NCI-H146 treated with DMSO at 0.1 percent for 48 hours (cell line): ENCODE measurements around the gene IGFL3.
"Not testable (repeated sequence)": the region's sequence is repeated elsewhere in the genome, so short reads cannot be mapped to it uniquely, and the experiment has no call there.

Source experiments
- DNase-seq: peaks from one replicate; lab custom pipeline; 2025; ENCODE audit not compliant: unreplicated experiment; lab: John Stamatoyannopoulos, UW

The IGFL3 gene

GRCh38 chr19:46124638-46125115, at the start of gene IGFL3:
IGFL3 (minus strand) TSS chr19:46124688; CDS start chr19:46124649, 39 bp downstream.
- no peak for DNase-seq

- DNase-seq, result no peak
Measured at GRCh38 chr19:46173886-46174480, 49.5 kb upstream of the IGFL3 start.

- DNase-seq, result no peak
Measured at GRCh38 chr19:46162731-46163130, 38.2 kb upstream of the IGFL3 start.

GRCh38 chr19:46161642-46162257, 37.3 kb upstream of the IGFL3 start:
- DNase-seq, result not testable (repeated sequence)

GRCh38 chr19:46160233-46160775, 35.8 kb upstream of the IGFL3 start:
- no peak for DNase-seq

GRCh38 chr19:46159418-46160232, 35.1 kb upstream of the IGFL3 start:
- no peak for DNase-seq

GRCh38 chr19:46155237-46155636, 30.7 kb upstream of the IGFL3 start:
- no peak for DNase-seq

GRCh38 chr19:46150606-46151005, 26.1 kb upstream of the IGFL3 start:
- DNase-seq, result no peak

GRCh38 chr19:46147791-46148288, 23.4 kb upstream of the IGFL3 start, which contains the start of gene IGFL2:
IGFL2 (plus strand) TSS chr19:46148238; CDS start chr19:46148279, 41 bp downstream.
- DNase-seq, result no peak

GRCh38 chr19:46147166-46147740, 22.8 kb upstream of the IGFL3 start:
- no peak for DNase-seq

- no peak for DNase-seq
Measured at GRCh38 chr19:46144756-46145155, 20.3 kb upstream of the IGFL3 start.

- DNase-seq, result no peak
Measured at GRCh38 chr19:46142294-46142693, 17.8 kb upstream of the IGFL3 start.

- DNase-seq, result no peak
Measured at GRCh38 chr19:46141421-46141820, 16.9 kb upstream of the IGFL3 start.

GRCh38 chr19:46137915-46138473, 13.5 kb upstream of the IGFL3 start:
- no peak for DNase-seq

- DNase-seq, result peak; percentile 36
Measured at GRCh38 chr19:46134527-46134926, 10.0 kb upstream of the IGFL3 start.

- DNase-seq, result no peak
Measured at GRCh38 chr19:46133777-46134241, 9.3 kb upstream of the IGFL3 start.

- DNase-seq, result peak; percentile 99
Measured at GRCh38 chr19:46133101-46133627, 8.7 kb upstream of the IGFL3 start.

- no peak for DNase-seq
Measured at GRCh38 chr19:46132508-46133100, 8.1 kb upstream of the IGFL3 start.

- DNase-seq, result no peak
Measured at GRCh38 chr19:46131485-46132143, 7.1 kb upstream of the IGFL3 start.
